Stomach (tissue), 4 donors: ENCODE data around the gene SYS1.

Source experiments
- POLR2A ChIP-seq, 4 donors: fragments of 450-650 bp; IDR thresholded peaks; one replicate each; pipeline ENCODE4 v1.6.1; 2016; ENCODE audit warnings: antibody characterized with exemption in 4 of 4, control low read depth in 2 of 4, mild to moderate bottlenecking in 1 of 4, moderate library complexity in 1 of 4
- POLR2AphosphoS5 ChIP-seq, 3 donors: sonication (generic); formaldehyde crosslinking; IDR thresholded peaks; one replicate each; pipeline ENCODE4 v1.6.1; 2016; ENCODE audit warnings: antibody characterized with exemption in 3 of 3
- TF ChIP-seq, protein P1 (sequence below), 7 experiments: fragments of 450-650 bp in 4 of 7; fragments of 200-600 bp in 3 of 7; sonication (generic) in 3 of 7; IDR thresholded peaks; one replicate each; pipeline ENCODE4 v1.5.1; 2016 to 2019; ENCODE audit warnings: antibody characterized with exemption in 7 of 7, control low read depth in 2 of 7, mild to moderate bottlenecking in 1 of 7

GRCh38 chr20:45409521-45410272 lies 46.7 kb downstream of the SYS1 start:
- no peak for TF ChIP-seq POLR2A (IDR thresholded peaks at IDR 0.05)
- TF ChIP-seq, protein P1, sequence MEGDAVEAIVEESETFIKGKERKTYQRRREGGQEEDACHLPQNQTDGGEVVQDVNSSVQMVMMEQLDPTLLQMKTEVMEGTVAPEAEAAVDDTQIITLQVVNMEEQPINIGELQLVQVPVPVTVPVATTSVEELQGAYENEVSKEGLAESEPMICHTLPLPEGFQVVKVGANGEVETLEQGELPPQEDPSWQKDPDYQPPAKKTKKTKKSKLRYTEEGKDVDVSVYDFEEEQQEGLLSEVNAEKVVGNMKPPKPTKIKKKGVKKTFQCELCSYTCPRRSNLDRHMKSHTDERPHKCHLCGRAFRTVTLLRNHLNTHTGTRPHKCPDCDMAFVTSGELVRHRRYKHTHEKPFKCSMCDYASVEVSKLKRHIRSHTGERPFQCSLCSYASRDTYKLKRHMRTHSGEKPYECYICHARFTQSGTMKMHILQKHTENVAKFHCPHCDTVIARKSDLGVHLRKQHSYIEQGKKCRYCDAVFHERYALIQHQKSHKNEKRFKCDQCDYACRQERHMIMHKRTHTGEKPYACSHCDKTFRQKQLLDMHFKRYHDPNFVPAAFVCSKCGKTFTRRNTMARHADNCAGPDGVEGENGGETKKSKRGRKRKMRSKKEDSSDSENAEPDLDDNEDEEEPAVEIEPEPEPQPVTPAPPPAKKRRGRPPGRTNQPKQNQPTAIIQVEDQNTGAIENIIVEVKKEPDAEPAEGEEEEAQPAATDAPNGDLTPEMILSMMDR (IDR thresholded peaks at IDR 0.05), result no peak
- TF ChIP-seq POLR2AphosphoS5 (IDR thresholded peaks at IDR 0.05), result no peak
